IPS-18c (cell line): Measurements from ENCODE around the gene SCGB1D4.

ENCODE experiments used
- H3K4me3 ChIP-seq: 2 replicates; pipeline ENCODE4 v1.7.0; 2013; ENCODE audit warnings: low read depth, mild to moderate bottlenecking, low read length, moderate library complexity; ENCODE audit not compliant: insufficient read depth
- H3K9me3 ChIP-seq: one replicate; pipeline ENCODE4 v1.6.1; 2013; ENCODE audit warnings: mild to moderate bottlenecking, low read length, moderate library complexity; ENCODE audit not compliant: control insufficient read depth, insufficient read depth

SCGB1D4 gene

GRCh38 chr11:62309991-62310390 is 11.1 kb upstream of the SCGB1D4 start:
- Histone ChIP-seq H3K9me3 (no peaks in the 10 kb centered on the region), H3K4me3 (no peak overlapping the region)

DNA sequence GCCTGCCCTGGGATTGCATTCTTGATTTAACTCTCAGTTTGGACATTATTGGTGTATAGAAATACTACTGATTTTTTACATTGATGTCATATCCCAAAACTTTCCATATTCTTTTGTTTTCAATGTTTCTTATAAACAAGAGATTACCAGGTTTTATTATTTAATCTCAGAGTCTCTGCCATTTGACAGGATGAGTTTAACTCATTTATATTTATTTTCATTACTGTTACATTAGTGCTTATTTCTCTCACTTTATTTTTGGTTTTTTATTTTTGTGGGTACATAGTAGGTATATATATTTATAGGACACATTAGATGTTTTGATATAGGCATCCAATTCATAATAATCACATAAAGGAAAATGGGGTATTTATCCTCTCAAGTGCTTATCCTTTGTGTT is 9.1 kb upstream of the SCGB1D4 start:
- Histone ChIP-seq H3K4me3 (no peak overlapping the region), H3K9me3 (no peaks in the 10 kb centered on the region)

DNA sequence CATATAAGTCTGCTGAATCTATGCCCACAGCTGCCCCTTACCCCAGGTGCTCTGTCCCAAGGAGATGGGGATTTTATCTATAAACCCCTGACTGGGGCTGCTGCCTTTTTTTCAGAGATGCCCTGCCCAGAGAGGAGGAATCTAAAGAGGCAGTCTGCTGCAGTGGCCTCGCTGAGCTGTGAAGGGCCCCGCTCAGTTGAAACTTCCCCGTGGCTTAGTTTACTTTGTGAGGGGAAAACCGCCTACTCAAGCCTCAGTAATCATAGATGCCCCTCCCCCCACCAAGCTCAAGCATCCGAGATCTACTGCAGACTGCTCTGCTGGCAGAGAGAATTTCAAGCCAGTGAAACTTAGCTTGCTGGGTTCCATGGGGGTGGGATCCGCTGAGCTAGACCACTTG is 7.4 kb upstream of the SCGB1D4 start:
- no peak overlapping the region for H3K4me3 ChIP-seq

DNA sequence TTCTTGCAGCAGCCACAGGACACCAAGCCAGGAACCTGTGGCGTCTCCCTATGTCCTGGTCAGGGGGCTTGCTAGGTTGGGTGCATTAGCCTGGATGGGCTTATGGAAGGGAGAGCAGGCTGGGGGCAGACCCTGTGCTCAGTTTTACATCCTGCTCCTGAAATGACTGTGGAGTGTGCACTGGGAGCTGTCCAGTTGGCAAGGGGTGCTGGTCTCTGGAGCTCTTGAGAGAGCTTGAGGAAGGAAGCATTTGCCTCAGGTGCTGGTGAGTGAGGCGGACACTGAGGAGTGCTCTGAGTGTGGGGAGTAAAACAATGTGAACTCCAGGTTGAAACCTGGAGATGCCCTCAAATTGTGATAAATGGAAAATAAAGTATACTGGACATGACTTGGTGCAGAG is 3.4 kb downstream of the SCGB1D4 start:
- Histone ChIP-seq H3K4me3 (no peak overlapping the region), H3K9me3 (peaks cover 2% of the 10 kb centered on the region)

More for the DNA sequence above, 7.4 kb upstream of the SCGB1D4 start:
- H3K9me3 ChIP-seq, result no peaks in the 10 kb centered on the region

GRCh38 chr11:62280452-62280851 is 18.4 kb downstream of the SCGB1D4 start:
- H3K4me3 ChIP-seq, result no peak overlapping the region

DNA sequence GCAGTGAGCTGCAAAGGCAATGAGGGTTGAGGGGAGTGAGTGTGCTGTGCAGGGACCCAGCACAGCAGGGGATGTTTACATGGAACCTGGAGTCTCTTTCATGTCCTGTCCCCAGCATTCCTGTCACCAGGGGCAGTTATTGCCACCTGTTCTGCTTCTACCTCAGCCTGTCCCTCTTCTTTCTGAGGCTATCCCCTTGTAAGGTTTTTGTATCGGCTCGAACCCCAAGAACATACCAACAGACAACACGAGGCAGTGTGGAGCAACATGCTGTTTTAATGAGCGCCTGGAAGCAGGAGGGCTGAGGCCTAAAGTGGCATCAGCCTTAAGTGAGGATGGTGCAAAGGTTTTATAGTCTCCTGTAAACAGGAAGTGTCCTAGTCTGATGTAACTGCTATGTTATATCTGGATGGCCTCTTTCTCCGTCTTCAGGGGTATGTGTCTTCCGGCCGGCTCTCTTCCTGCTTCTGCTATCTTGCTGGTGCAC is 25.0 kb downstream of the SCGB1D4 start:
- no peaks in the 10 kb centered on the region for H3K9me3 ChIP-seq
- H3K4me3 ChIP-seq, result no peak overlapping the region

More at GRCh38 chr11:62280452-62280851, 18.4 kb downstream of the SCGB1D4 start:
- H3K9me3 ChIP-seq, result no peaks in the 10 kb centered on the region

GRCh38 chr11:62273284-62273683 is 25.6 kb downstream of the SCGB1D4 start:
- H3K4me3 ChIP-seq, result no peak overlapping the region
- no peaks in the 10 kb centered on the region for H3K9me3 ChIP-seq

- Histone ChIP-seq H3K9me3 (no peaks in the 10 kb centered on the region), H3K4me3 (no peak within 1 kb of the TSS)
Observed at GRCh38 chr11:62269654-62270278, 29.1 kb downstream of the SCGB1D4 start, which contains the start of gene SCGB2A2. Gene SCGB2A2 (plus strand): TSS chr11:62270158. CDS start chr11:62270217, 59 bp downstream.

DNA sequence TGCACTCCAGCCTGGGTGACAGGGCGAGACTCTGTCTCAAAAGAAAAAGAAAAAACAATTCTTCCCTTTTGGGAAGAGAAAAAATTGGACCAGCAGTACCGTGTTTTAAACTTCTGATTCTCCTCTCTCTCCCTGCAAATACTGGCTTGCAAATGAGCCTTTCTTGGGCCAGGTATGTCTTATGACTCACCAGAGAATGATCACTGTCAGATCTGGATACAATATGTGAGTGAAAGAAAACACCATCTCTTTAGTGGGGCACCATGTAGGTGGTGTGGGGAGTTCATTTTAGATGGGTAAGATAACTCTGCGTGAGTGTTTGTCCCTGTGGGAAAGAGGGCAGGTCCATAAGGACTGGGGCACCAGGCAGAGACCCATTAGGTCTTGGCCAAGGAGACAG is 31.3 kb downstream of the SCGB1D4 start:
- Histone ChIP-seq H3K9me3 (no peaks in the 10 kb centered on the region), H3K4me3 (no peak overlapping the region)

GRCh38 chr11:62267050-62267449 is 31.8 kb downstream of the SCGB1D4 start:
- Histone ChIP-seq H3K9me3 (no peaks in the 10 kb centered on the region), H3K4me3 (no peak overlapping the region)

GRCh38 chr11:62266558-62266957 is 32.3 kb downstream of the SCGB1D4 start:
- H3K9me3 ChIP-seq, result no peaks in the 10 kb centered on the region
- no peak overlapping the region for H3K4me3 ChIP-seq

GRCh38 chr11:62264004-62264403 is 34.9 kb downstream of the SCGB1D4 start:
- H3K9me3 ChIP-seq, result no peaks in the 10 kb centered on the region
- H3K4me3 ChIP-seq, result no peak overlapping the region

- no peak overlapping the region for H3K4me3 ChIP-seq
- no peaks in the 10 kb centered on the region for H3K9me3 ChIP-seq
Observed at GRCh38 chr11:62260261-62260953, 38.5 kb downstream of the SCGB1D4 start.

GRCh38 chr11:62256281-62256680 is 42.6 kb downstream of the SCGB1D4 start:
- peaks cover 6% of the 10 kb centered on the region for H3K9me3 ChIP-seq
- H3K4me3 ChIP-seq, result no peak overlapping the region

DNA sequence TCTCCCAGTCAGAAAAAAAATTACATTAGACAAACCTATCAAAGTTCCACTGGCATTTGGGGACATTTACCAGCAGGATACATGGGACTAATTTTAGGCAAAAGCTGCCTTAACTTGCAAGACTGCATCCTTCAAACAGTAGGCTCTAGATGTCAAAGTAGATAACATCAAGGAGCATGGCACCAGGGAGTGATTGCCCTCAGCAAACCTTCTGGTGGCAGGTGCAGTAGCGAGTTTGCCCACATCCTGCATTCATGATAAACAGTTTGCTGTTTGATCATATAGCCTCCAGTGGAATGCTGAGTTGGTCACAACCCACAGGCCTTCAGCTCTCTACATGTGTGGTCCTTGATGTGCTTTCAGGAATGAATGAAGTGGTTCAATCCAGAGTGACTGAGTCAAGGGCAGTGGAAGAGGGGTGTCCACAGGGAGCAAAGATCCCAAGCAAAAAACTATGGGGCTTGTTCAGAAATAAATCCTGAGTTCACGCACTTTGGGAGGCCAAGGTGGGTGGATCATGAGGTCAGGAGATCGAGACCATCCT is 44.8 kb downstream of the SCGB1D4 start:
- Histone ChIP-seq H3K4me3 (no peak overlapping the region), H3K9me3 (peaks cover 6% of the 10 kb centered on the region)

GRCh38 chr11:62251698-62252097 is 47.2 kb downstream of the SCGB1D4 start:
- Histone ChIP-seq H3K9me3 (peaks cover 6% of the 10 kb centered on the region), H3K4me3 (no peak overlapping the region)
